Suppressor macrophage treated with lipopolysaccharide for 1 hour (primary cell): ENCODE results near the gene IMPDH1.
A peak's percentile ranks its signal among the peaks of the same experiment; 100 is the strongest.

Experiments used
- DNase-seq, 3 donors: peaks; one replicate each; pipeline ENCODE4 v3.0.0-alpha.2; 2020 to 2022

IMPDH1 gene

GRCh38 chr7:128404886-128405470 lies 4.8 kb downstream of the IMPDH1 start:
- no peak for DNase-seq

GRCh38 chr7:128404143-128404681 lies 5.6 kb downstream of the IMPDH1 start:
- no peak for DNase-seq

GRCh38 chr7:128403676-128404075 lies 6.1 kb downstream of the IMPDH1 start:
- no peak for DNase-seq

GRCh38 chr7:128402356-128402755 lies 7.4 kb downstream of the IMPDH1 start:
- DNase-seq: peak; percentile 74 to 82 (median 78)

GRCh38 chr7:128400566-128400965 lies 9.2 kb downstream of the IMPDH1 start:
- DNase-seq: no peak

- DNase-seq: no peak
Measured at GRCh38 chr7:128399991-128400390, 9.8 kb downstream of the IMPDH1 start.

- no peak for DNase-seq
Measured at GRCh38 chr7:128398841-128399135, 11.0 kb downstream of the IMPDH1 start.

- peak; percentile 55 to 79 (median 61) for DNase-seq
Measured at GRCh38 chr7:128398016-128398840, 11.6 kb downstream of the IMPDH1 start.

- DNase-seq: no peak
Measured at GRCh38 chr7:128396357-128396756, 13.4 kb downstream of the IMPDH1 start.

- DNase-seq: no peak
Measured at GRCh38 chr7:128395748-128396147, 14.0 kb downstream of the IMPDH1 start.

- no peak for DNase-seq
Measured at GRCh38 chr7:128394904-128395496, 14.8 kb downstream of the IMPDH1 start.

GRCh38 chr7:128393526-128394330 lies 16.1 kb downstream of the IMPDH1 start:
- no peak for DNase-seq

GRCh38 chr7:128392446-128393327 lies 17.1 kb downstream of the IMPDH1 start:
- DNase-seq: no peak

GRCh38 chr7:128391805-128392204 lies 18.0 kb downstream of the IMPDH1 start:
- DNase-seq: no peak

- DNase-seq: no peak
Measured at GRCh38 chr7:128390871-128391565, 18.8 kb downstream of the IMPDH1 start.

GRCh38 chr7:128389618-128390329 lies 20.0 kb downstream of the IMPDH1 start:
- no peak for DNase-seq

GRCh38 chr7:128389085-128389617 lies 20.6 kb downstream of the IMPDH1 start:
- DNase-seq: no peak

GRCh38 chr7:128388145-128388485 lies 21.7 kb downstream of the IMPDH1 start:
- no peak for DNase-seq

GRCh38 chr7:128387216-128388144 lies 22.3 kb downstream of the IMPDH1 start:
- peak; percentile 76 to 86 (median 86) for DNase-seq
